NB4 (cell line): Measurements from ENCODE around the gene GJC1.
A peak's percentile ranks its signal among the peaks of the same experiment; 100 is the strongest.

Experiments
- DNase-seq: peaks from one replicate; pipeline ENCODE4 v3.0.0; 2010; ENCODE audit warnings: low read depth
- H3K4me3 ChIP-seq: one replicate; pipeline ENCODE4 v1.5.1; 2011; ENCODE audit warnings: mild to moderate bottlenecking, low read depth, low read length, moderate library complexity
- CTCF ChIP-seq: IDR thresholded peaks from one replicate; pipeline ENCODE4 v1.5.1; 2012; ENCODE audit warnings: low read depth, low read length
- MAX ChIP-seq: IDR thresholded peaks from 2 replicates; pipeline ENCODE4 v1.6.1; 2011; ENCODE audit warnings: low read depth, low read length
- MYC ChIP-seq: IDR thresholded peaks from 2 replicates; pipeline ENCODE4 v1.6.1; 2011; ENCODE audit warnings: low read depth, low read length
- POLR2A ChIP-seq: IDR thresholded peaks from 2 replicates; pipeline ENCODE4 v1.6.1; 2011; ENCODE audit warnings: mild to moderate bottlenecking; ENCODE audit not compliant: insufficient read length; ENCODE audit errors: extremely low read depth

Gene GJC1

GRCh38 chr17:44769647-44770084 lies 60.4 kb downstream of the GJC1 start:
- no peak for DNase-seq
- TF ChIP-seq MYC (no peak), CTCF (no peak), POLR2A (no peak), MAX (no peak)
- H3K4me3 ChIP-seq = no peak overlapping the region

- H3K4me3 ChIP-seq = no peak overlapping the region
- no peak for TF ChIP-seq MAX
- no peak for TF ChIP-seq MYC
- TF ChIP-seq CTCF = no peak
- TF ChIP-seq POLR2A = no peak
- no peak for DNase-seq
Observed at GRCh38 chr17:44769230-44769629, 60.9 kb downstream of the GJC1 start.

GRCh38 chr17:44768505-44769142 lies 61.5 kb downstream of the GJC1 start:
- no peak overlapping the region for H3K4me3 ChIP-seq
- DNase-seq = peak; percentile 71
- no peak for TF ChIP-seq MAX

GRCh38 chr17:44767493-44767892 lies 62.6 kb downstream of the GJC1 start:
- no peak overlapping the region for H3K4me3 ChIP-seq
- DNase-seq = peak; percentile 86
- TF ChIP-seq MYC (0 out of 2 replicates have a peak, but pooled peaks have one; percentile 44), POLR2A (no peak)

- no peak overlapping the region for H3K4me3 ChIP-seq
- TF ChIP-seq MYC = no peak
- TF ChIP-seq CTCF = no peak
- no peak for TF ChIP-seq MAX
- no peak for TF ChIP-seq POLR2A
- DNase-seq = no peak
Observed at GRCh38 chr17:44766409-44767038, 63.6 kb downstream of the GJC1 start.

GRCh38 chr17:44765965-44766364 lies 64.1 kb downstream of the GJC1 start:
- no peak for DNase-seq
- TF ChIP-seq MAX (no peak), POLR2A (no peak), MYC (no peak), CTCF (no peak)

GRCh38 chr17:44763170-44763569 lies 66.9 kb downstream of the GJC1 start:
- DNase-seq = no peak
- TF ChIP-seq MYC = no peak
- TF ChIP-seq MAX = no peak
- no peak for TF ChIP-seq CTCF
- TF ChIP-seq POLR2A = no peak
- no peak overlapping the region for H3K4me3 ChIP-seq

More at GRCh38 chr17:44765965-44766364, 64.1 kb downstream of the GJC1 start:
- H3K4me3 ChIP-seq = no peak overlapping the region
